GM23248 (cell line): ENCODE measurements around the gene CTSV. TPM values are rescaled to one million over a fixed set of nuclear protein-coding genes. Genes with fewer than 3 reads are reported as not detected.
"Not testable (repeated sequence)": the region's sequence is repeated elsewhere in the genome, so short reads cannot be mapped to it uniquely, and the experiment has no call there.

Experiments
- DNase-seq: peaks from one replicate; pipeline ENCODE4 v3.0.0-alpha.2; 2015
- H2AFZ ChIP-seq: fragments of 200-600 bp; sonication (generic); 2 replicates; pipeline ENCODE4 v1.6.1; 2016; ENCODE audit warnings: antibody characterized with exemption
- H3F3A ChIP-seq: fragments of 200-600 bp; sonication (generic); 2 replicates; pipeline ENCODE4 v1.6.1; 2016; ENCODE audit warnings: mild to moderate bottlenecking, antibody characterized with exemption, mixed run types; ENCODE audit not compliant: insufficient read depth
- H3K27ac ChIP-seq: fragments of 200-600 bp; sonication (generic); 2 replicates; pipeline ENCODE4 v1.5.1; 2016; ENCODE audit warnings: mild to moderate bottlenecking
- H3K27me3 ChIP-seq: fragments of 200-600 bp; sonication (generic); replicated peaks from 2 replicates; pipeline ENCODE4 v1.6.1; 2016; ENCODE audit warnings: mild to moderate bottlenecking; ENCODE audit not compliant: insufficient read depth
- H3K36me3 ChIP-seq: fragments of 200-600 bp; sonication (generic); 2 replicates; pipeline ENCODE4 v1.6.1; 2016; ENCODE audit warnings: low read depth, mild to moderate bottlenecking
- H3K4me1 ChIP-seq: fragments of 200-600 bp; sonication (generic); 2 replicates; pipeline ENCODE4 v1.6.1; 2016; ENCODE audit warnings: mild to moderate bottlenecking; ENCODE audit not compliant: insufficient read depth
- H3K4me2 ChIP-seq: fragments of 200-600 bp; sonication (generic); one replicate; pipeline ENCODE4 v1.6.1; 2016; ENCODE audit warnings: mild to moderate bottlenecking; ENCODE audit not compliant: unreplicated experiment
- H3K4me3 ChIP-seq: fragments of 200-600 bp; sonication (generic); 2 replicates; pipeline ENCODE4 v1.5.1; 2016; ENCODE audit warnings: mild to moderate bottlenecking
- H3K79me2 ChIP-seq: fragments of 200-600 bp; sonication (generic); 2 replicates; pipeline ENCODE4 v1.6.1; 2016; ENCODE audit warnings: mild to moderate bottlenecking; ENCODE audit not compliant: insufficient read depth
- H3K9ac ChIP-seq: fragments of 200-600 bp; sonication (generic); 2 replicates; pipeline ENCODE4 v1.6.1; 2016; ENCODE audit warnings: mild to moderate bottlenecking
- H3K9me2 ChIP-seq: fragments of 200-600 bp; sonication (generic); 2 replicates; pipeline ENCODE4 v1.6.1; 2016; ENCODE audit warnings: mixed run types, mild to moderate bottlenecking, moderate library complexity; ENCODE audit not compliant: insufficient read depth
- H3K9me3 ChIP-seq: fragments of 200-600 bp; sonication (generic); one replicate; pipeline ENCODE4 v1.6.1; 2017; ENCODE audit warnings: low read depth
- H4K20me1 ChIP-seq: fragments of 200-600 bp; sonication (generic); 2 replicates; pipeline ENCODE4 v1.6.0; 2016; ENCODE audit not compliant: insufficient read depth
- EZH2 ChIP-seq: fragments of 200-600 bp; sonication (generic); IDR thresholded peaks from 2 replicates; pipeline ENCODE4 v1.6.1; 2018; ENCODE audit warnings: antibody characterized with exemption, mild to moderate bottlenecking; ENCODE audit not compliant: insufficient read depth, poor library complexity, severe bottlenecking
- EZH2phosphoT487 ChIP-seq: fragments of 200-600 bp; sonication (generic); IDR thresholded peaks from 2 replicates; pipeline ENCODE4 v1.6.1; 2018; ENCODE audit warnings: antibody characterized with exemption, moderate library complexity, mild to moderate bottlenecking, low read depth; ENCODE audit not compliant: insufficient read depth
- WGBS, 2 experiments: methylation state at CpG; one replicate each; pipeline ENCODE4 v1.1.6; 2015 to 2017; ENCODE audit warnings: low lambda C conversion rate in 2 of 2, low coverage in 1 of 2; ENCODE audit errors: missing lambda C conversion rate in 2 of 2; 5-methylcytosine and 5-hydroxymethylcytosine counted together
- in situ Hi-C: fragments of 300-500 bp; cut with MboI; formaldehyde crosslinking; loops from 2 replicates; pipeline ENCODE4 v1.15.0; 2020
- polyA plus RNA-seq: library from polyadenylated mRNA; unstranded; fragments of >200 nt; fragmentation: Nextera tagmentation; extraction: Ambion mirVana; gene quantifications from 2 replicates; pipeline ENCODE4 v1.2.1, GENCODE V29; 2016
- total RNA-seq: library from RNA; depleted of rRNA; stranded (reverse); fragments of >200 nt; shearing (Covaris generic); gene quantifications from 2 replicates; pipeline ENCODE4 v1.2.3, GENCODE V29; 2014

CTSV gene
- total and polyA plus RNA-seq, 2 experiments from 2014 or later: 0.16 TPM; not detected in 1

GRCh38 chr9:97077452-97078295, 38.7 kb upstream of the CTSV start:
- Histone ChIP-seq H2AFZ (no peak overlapping the region), H3K27ac (no peak overlapping the region), H3K27me3 (peaks cover 18% of the 10 kb centered on the region; the same call in 1 of the 2 replicates), H3K4me3 (no peak overlapping the region), H3K9me2 (no peaks in the 10 kb centered on the region), H3K36me3 (no peaks in the 10 kb centered on the region), H4K20me1 (no peaks in the 10 kb centered on the region), H3K9ac (no peak overlapping the region), H3K4me1 (no peaks in the 10 kb centered on the region), H3K4me2 (no peak overlapping the region), H3K79me2 (no peaks in the 10 kb centered on the region), H3F3A (no peaks in the 10 kb centered on the region), H3K9me3 (no peaks in the 10 kb centered on the region)
- no peak for DNase-seq
- TF ChIP-seq EZH2phosphoT487: no peak
- in situ Hi-C loops: no loop called here
- WGBS, 2 experiments: 46 to 48% methylated on average over 31 to 35 of the region's 37 CpGs

GRCh38 chr9:97076731-97077451, 37.9 kb upstream of the CTSV start:
- H3K4me2 ChIP-seq, DNase-seq, H2AFZ ChIP-seq, H3K9ac ChIP-seq, H4K20me1 ChIP-seq, in situ Hi-C loops, H3K9me3 ChIP-seq, H3K4me3 ChIP-seq, H3K9me2 ChIP-seq, H3K4me1 ChIP-seq, H3K79me2 ChIP-seq, H3K27ac ChIP-seq, H3K36me3 ChIP-seq, H3F3A ChIP-seq: not testable (repeated sequence)
- 10 to 14% methylated on average over 19 to 47 of the region's 56 CpGs for WGBS, 2 experiments
- peaks cover 18% of the 10 kb centered on the region; the same call in 1 of the 2 replicates for H3K27me3 ChIP-seq

GRCh38 chr9:97076238-97076637, 37.3 kb upstream of the CTSV start:
- Histone ChIP-seq H3K27me3 (peaks cover 16% of the 10 kb centered on the region; the same call in 1 of the 2 replicates), H2AFZ (no peak overlapping the region), H3K4me2 (no peak overlapping the region), H4K20me1 (no peaks in the 10 kb centered on the region), H3K4me1 (no peaks in the 10 kb centered on the region), H3K79me2 (no peaks in the 10 kb centered on the region), H3F3A (no peaks in the 10 kb centered on the region), H3K9me2 (no peaks in the 10 kb centered on the region), H3K36me3 (no peaks in the 10 kb centered on the region), H3K4me3 (no peak overlapping the region), H3K9ac (no peak overlapping the region), H3K9me3 (no peaks in the 10 kb centered on the region), H3K27ac (no peak overlapping the region)
- DNase-seq: no peak
- in situ Hi-C loops: no loop called here
- 11 to 14% methylated on average over 10 to 11 of the region's 11 CpGs for WGBS, 2 experiments
- TF ChIP-seq EZH2: no peak
- no peak for TF ChIP-seq EZH2phosphoT487

GRCh38 chr9:97075289-97075985, 36.5 kb upstream of the CTSV start:
- 45 to 47% methylated on average over 6 of the region's 6 CpGs for WGBS, 2 experiments
- H3K4me2 ChIP-seq: no peak overlapping the region
- H3K9me2 ChIP-seq: no peaks in the 10 kb centered on the region
- no peak overlapping the region for H2AFZ ChIP-seq
- H3K27me3 ChIP-seq: peaks cover 13% of the 10 kb centered on the region; the same call in 1 of the 2 replicates
- no peaks in the 10 kb centered on the region for H3K36me3 ChIP-seq
- H3K4me1 ChIP-seq: no peaks in the 10 kb centered on the region
- no peak overlapping the region for H3K27ac ChIP-seq
- TF ChIP-seq EZH2phosphoT487: no peak
- no peak for TF ChIP-seq EZH2
- DNase-seq: no peak
- no peak overlapping the region for H3K9ac ChIP-seq
- no peaks in the 10 kb centered on the region for H4K20me1 ChIP-seq
- H3K4me3 ChIP-seq: no peak overlapping the region
- in situ Hi-C loops: no loop called here
- H3K9me3 ChIP-seq: no peaks in the 10 kb centered on the region
- no peaks in the 10 kb centered on the region for H3K79me2 ChIP-seq
- H3F3A ChIP-seq: no peaks in the 10 kb centered on the region
